ENCODE results near the gene JAZF1.

Gene JAZF1

DNA sequence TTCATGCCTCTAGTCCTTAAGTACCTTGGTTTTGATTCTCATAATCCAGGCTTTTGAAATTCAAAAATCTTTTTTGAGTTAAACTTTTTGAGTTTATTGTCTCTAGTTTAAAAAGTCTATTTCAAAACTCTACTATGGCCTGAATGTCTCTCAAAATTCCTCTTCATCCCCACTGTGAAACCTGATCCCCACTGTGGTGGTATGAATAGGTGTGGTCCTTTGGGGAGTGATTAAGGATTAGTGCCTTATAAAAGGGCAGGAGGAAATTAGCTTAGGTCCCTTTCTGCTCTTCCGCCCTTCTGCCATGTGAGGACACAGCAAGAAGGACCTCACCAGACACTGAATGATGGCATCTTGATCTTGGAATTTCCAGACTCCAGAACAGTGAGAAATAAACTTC lies 44.1 kb upstream of the JAZF1 start:
- TF ChIP-seq TOX (CRISPR knock-in tag; IDR thresholded peaks at IDR 0.05; ENCODE audit: borderline replicate concordance): no peak
- no peak for TF ChIP-seq ISL1 (CRISPR knock-in tag; IDR thresholded peaks at IDR 0.05)
- TF ChIP-seq OSR1 (CRISPR knock-in tag; IDR thresholded peaks at IDR 0.05): no peak
- TF ChIP-seq CSDC2 (CRISPR knock-in tag; IDR thresholded peaks at IDR 0.05): no peak
- TF ChIP-seq ZNF70 (CRISPR knock-in tag; IDR thresholded peaks at IDR 0.05): no peak
- no peak for TF ChIP-seq TCF4 (CRISPR knock-in tag; IDR thresholded peaks at IDR 0.05; ENCODE audit: borderline replicate concordance)
- TF ChIP-seq, protein P1, sequence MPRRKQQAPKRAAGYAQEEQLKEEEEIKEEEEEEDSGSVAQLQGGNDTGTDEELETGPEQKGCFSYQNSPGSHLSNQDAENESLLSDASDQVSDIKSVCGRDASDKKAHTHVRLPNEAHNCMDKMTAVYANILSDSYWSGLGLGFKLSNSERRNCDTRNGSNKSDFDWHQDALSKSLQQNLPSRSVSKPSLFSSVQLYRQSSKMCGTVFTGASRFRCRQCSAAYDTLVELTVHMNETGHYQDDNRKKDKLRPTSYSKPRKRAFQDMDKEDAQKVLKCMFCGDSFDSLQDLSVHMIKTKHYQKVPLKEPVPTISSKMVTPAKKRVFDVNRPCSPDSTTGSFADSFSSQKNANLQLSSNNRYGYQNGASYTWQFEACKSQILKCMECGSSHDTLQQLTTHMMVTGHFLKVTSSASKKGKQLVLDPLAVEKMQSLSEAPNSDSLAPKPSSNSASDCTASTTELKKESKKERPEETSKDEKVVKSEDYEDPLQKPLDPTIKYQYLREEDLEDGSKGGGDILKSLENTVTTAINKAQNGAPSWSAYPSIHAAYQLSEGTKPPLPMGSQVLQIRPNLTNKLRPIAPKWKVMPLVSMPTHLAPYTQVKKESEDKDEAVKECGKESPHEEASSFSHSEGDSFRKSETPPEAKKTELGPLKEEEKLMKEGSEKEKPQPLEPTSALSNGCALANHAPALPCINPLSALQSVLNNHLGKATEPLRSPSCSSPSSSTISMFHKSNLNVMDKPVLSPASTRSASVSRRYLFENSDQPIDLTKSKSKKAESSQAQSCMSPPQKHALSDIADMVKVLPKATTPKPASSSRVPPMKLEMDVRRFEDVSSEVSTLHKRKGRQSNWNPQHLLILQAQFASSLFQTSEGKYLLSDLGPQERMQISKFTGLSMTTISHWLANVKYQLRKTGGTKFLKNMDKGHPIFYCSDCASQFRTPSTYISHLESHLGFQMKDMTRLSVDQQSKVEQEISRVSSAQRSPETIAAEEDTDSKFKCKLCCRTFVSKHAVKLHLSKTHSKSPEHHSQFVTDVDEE (CRISPR knock-in tag; IDR thresholded peaks at IDR 0.05): no peak

DNA sequence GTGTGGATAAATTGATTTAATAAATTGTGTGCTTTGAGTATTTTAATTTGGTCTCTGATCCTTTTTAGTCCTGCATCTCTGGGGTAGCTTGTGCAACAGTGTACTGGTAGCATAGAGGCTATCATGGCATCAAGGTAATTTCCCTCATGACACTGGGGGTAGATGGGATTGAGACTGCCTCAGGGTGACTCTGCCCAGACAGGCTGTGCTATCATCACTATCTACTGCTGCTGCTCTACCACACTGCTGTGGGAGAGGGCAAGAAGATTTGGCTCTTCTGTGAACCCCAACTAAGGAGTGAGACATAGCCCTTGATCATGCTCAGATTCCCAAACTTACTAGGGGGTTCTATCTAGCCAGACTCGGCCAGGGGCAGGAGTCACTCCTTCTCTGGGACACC lies 43.6 kb upstream of the JAZF1 start:
- no peak for ATAC-seq
- TF ChIP-seq, protein P2, sequence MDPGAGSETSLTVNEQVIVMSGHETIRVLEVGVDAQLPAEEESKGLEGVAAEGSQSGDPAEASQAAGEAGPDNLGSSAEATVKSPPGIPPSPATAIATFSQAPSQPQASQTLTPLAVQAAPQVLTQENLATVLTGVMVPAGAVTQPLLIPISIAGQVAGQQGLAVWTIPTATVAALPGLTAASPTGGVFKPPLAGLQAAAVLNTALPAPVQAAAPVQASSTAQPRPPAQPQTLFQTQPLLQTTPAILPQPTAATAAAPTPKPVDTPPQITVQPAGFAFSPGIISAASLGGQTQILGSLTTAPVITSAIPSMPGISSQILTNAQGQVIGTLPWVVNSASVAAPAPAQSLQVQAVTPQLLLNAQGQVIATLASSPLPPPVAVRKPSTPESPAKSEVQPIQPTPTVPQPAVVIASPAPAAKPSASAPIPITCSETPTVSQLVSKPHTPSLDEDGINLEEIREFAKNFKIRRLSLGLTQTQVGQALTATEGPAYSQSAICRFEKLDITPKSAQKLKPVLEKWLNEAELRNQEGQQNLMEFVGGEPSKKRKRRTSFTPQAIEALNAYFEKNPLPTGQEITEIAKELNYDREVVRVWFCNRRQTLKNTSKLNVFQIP (CRISPR knock-in tag; IDR thresholded peaks at IDR 0.05; ENCODE audit: borderline replicate concordance, low read depth): no peak
- TF ChIP-seq ZFP3 (CRISPR knock-in tag; IDR thresholded peaks at IDR 0.05) (no peak), ISL1 (CRISPR knock-in tag; IDR thresholded peaks at IDR 0.05) (no peak), ARNTL (CRISPR knock-in tag; IDR thresholded peaks at IDR 0.05; ENCODE audit: borderline replicate concordance, low read depth) (no peak), ZFP30 (CRISPR knock-in tag; IDR thresholded peaks at IDR 0.05) (no peak)

More for the DNA sequence above, 44.1 kb upstream of the JAZF1 start:
- no peak for ATAC-seq

DNA sequence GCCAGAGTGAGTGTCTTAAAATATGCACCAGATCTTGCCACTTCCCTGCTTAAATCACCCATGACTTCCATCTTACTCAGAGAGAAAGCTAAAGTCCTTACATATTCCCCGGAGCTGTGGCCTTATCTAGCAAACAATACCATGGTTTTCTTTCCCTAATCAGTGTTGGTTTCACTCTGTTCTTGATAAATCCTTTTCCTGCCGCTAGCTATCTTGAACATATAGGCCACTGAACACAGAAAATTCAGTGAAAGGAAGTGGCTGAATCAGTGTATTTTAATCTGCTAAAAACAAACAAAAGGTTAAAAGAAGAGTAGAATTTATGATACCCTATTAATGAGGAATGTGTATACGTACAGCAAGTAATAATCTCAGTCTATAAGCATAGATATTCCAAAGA lies 42.0 kb upstream of the JAZF1 start:
- ATAC-seq: no peak
- TF ChIP-seq RARB (CRISPR knock-in tag; IDR thresholded peaks at IDR 0.05) (no peak), OSR1 (CRISPR knock-in tag; IDR thresholded peaks at IDR 0.05) (no peak), TCF4 (CRISPR knock-in tag; IDR thresholded peaks at IDR 0.05; ENCODE audit: borderline replicate concordance) (no peak), ESRRG (CRISPR knock-in tag; IDR thresholded peaks at IDR 0.05) (no peak), ZNF70 (CRISPR knock-in tag; IDR thresholded peaks at IDR 0.05) (no peak), GLIS3 (CRISPR knock-in tag; IDR thresholded peaks at IDR 0.05) (no peak), BACH2 (CRISPR knock-in tag; IDR thresholded peaks at IDR 0.05; ENCODE audit: borderline replicate concordance) (no peak), ZFP30 (CRISPR knock-in tag; IDR thresholded peaks at IDR 0.05) (no peak), CSDC2 (CRISPR knock-in tag; IDR thresholded peaks at IDR 0.05) (no peak), SNAI2 (CRISPR knock-in tag; IDR thresholded peaks at IDR 0.05) (no peak), PPARA (CRISPR knock-in tag; IDR thresholded peaks at IDR 0.05; ENCODE audit: borderline replicate concordance) (no peak), ZNF565 (CRISPR knock-in tag; conservative IDR thresholded peaks at IDR 0.05; ENCODE audit: low read depth) (no peak), ZC3H10 (CRISPR knock-in tag; IDR thresholded peaks at IDR 0.05) (no peak), ZNF8 (CRISPR knock-in tag; IDR thresholded peaks at IDR 0.05) (no peak), ARNTL (CRISPR knock-in tag; IDR thresholded peaks at IDR 0.05; ENCODE audit: borderline replicate concordance, low read depth) (no peak)
- TF ChIP-seq, protein P2 (CRISPR knock-in tag; IDR thresholded peaks at IDR 0.05; ENCODE audit: borderline replicate concordance, low read depth): no peak
- TF ChIP-seq, protein P3, sequence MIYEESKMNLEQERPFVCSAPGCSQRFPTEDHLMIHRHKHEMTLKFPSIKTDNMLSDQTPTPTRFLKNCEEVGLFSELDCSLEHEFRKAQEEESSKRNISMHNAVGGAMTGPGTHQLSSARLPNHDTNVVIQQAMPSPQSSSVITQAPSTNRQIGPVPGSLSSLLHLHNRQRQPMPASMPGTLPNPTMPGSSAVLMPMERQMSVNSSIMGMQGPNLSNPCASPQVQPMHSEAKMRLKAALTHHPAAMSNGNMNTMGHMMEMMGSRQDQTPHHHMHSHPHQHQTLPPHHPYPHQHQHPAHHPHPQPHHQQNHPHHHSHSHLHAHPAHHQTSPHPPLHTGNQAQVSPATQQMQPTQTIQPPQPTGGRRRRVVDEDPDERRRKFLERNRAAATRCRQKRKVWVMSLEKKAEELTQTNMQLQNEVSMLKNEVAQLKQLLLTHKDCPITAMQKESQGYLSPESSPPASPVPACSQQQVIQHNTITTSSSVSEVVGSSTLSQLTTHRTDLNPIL (CRISPR knock-in tag; IDR thresholded peaks at IDR 0.05; ENCODE audit: low read depth): no peak
- TF ChIP-seq, protein P1 (CRISPR knock-in tag; IDR thresholded peaks at IDR 0.05): no peak
- TF ChIP-seq, protein P4, sequence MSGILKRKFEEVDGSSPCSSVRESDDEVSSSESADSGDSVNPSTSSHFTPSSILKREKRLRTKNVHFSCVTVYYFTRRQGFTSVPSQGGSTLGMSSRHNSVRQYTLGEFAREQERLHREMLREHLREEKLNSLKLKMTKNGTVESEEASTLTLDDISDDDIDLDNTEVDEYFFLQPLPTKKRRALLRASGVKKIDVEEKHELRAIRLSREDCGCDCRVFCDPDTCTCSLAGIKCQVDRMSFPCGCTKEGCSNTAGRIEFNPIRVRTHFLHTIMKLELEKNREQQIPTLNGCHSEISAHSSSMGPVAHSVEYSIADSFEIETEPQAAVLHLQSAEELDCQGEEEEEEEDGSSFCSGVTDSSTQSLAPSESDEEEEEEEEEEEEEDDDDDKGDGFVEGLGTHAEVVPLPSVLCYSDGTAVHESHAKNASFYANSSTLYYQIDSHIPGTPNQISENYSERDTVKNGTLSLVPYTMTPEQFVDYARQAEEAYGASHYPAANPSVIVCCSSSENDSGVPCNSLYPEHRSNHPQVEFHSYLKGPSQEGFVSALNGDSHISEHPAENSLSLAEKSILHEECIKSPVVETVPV (CRISPR knock-in tag; IDR thresholded peaks at IDR 0.05): no peak
